ENCODE measurements around the gene FAM24A. TPM values are rescaled to one million over a fixed set of nuclear protein-coding genes. Genes with fewer than 3 reads are reported as not detected.
A peak's percentile ranks its signal among the peaks of the same experiment; 100 is the strongest.
"Not testable (repeated sequence)": the region's sequence is repeated elsewhere in the genome, so short reads cannot be mapped to it uniquely, and the experiment has no call there.

Gene FAM24A
- total and polyA plus RNA-seq, 9 donors = not detected

DNA sequence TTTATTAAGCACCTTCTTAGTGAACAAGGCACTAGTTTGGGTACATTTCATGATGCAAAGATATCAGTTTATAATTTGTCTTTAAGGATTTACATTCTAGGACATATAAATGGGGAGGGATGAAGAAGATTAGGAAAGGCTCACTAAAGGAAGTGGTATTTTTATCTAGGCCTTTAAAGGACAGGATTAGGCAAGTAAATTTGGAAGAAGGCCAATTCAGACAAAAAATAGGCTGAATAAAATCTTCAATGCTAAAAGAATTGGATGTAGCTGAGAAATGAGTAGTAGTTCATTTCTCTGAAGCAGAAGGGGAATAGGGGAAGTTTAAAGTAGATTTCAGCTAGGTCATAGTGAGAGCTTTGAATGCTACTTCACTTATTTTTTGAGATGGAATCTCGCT, 26.2 kb upstream of the FAM24A start:
- H3K27me3 ChIP-seq = no peaks in the 10 kb centered on the region
- no peaks in the 10 kb centered on the region for H3K9me3 ChIP-seq
- no peak overlapping the region for H3K4me3 ChIP-seq
- DNase-seq = no peak
- intact Hi-C loops (cut with DNase I) = no loop called here
- TF ChIP-seq, protein P1, sequence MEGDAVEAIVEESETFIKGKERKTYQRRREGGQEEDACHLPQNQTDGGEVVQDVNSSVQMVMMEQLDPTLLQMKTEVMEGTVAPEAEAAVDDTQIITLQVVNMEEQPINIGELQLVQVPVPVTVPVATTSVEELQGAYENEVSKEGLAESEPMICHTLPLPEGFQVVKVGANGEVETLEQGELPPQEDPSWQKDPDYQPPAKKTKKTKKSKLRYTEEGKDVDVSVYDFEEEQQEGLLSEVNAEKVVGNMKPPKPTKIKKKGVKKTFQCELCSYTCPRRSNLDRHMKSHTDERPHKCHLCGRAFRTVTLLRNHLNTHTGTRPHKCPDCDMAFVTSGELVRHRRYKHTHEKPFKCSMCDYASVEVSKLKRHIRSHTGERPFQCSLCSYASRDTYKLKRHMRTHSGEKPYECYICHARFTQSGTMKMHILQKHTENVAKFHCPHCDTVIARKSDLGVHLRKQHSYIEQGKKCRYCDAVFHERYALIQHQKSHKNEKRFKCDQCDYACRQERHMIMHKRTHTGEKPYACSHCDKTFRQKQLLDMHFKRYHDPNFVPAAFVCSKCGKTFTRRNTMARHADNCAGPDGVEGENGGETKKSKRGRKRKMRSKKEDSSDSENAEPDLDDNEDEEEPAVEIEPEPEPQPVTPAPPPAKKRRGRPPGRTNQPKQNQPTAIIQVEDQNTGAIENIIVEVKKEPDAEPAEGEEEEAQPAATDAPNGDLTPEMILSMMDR (IDR thresholded peaks at IDR 0.05) = no peak
- TF ChIP-seq EP300 (IDR thresholded peaks at IDR 0.05) (no peak), POLR2A (IDR thresholded peaks at IDR 0.05) (no peak)
- no peaks in the 10 kb centered on the region for H3K36me3 ChIP-seq
- no peak overlapping the region for H3K27ac ChIP-seq
- peaks cover 2% of the 10 kb centered on the region for H3K4me1 ChIP-seq (ENCODE audit: insufficient read depth)
- WGBS, 3 donors = 83 to 100% (median 93%) methylated on average over 1 of the region's 1 CpG

- Histone ChIP-seq H3K9me3 (no peaks in the 10 kb centered on the region), H3K4me1 (ENCODE audit: insufficient read depth) (no peaks in the 10 kb centered on the region), H3K27ac (no peak overlapping the region), H3K36me3 (no peaks in the 10 kb centered on the region), H3K27me3 (no peaks in the 10 kb centered on the region), H3K4me3 (no peak overlapping the region)
- no peak for DNase-seq
- TF ChIP-seq EP300 (IDR thresholded peaks at IDR 0.05) (no peak), POLR2A (IDR thresholded peaks at IDR 0.05) (no peak)
- TF ChIP-seq, protein P1 (IDR thresholded peaks at IDR 0.05) = no peak
- WGBS, 3 donors = 78 to 82% (median 80%) methylated on average over 5 of the region's 5 CpGs
- intact Hi-C loops (cut with DNase I) = no loop called here
Measured at GRCh38 chr10:122894261-122894944, 16.0 kb upstream of the FAM24A start.

- WGBS, 3 donors = 68 to 79% (median 71%) methylated on average over 4 of the region's 4 CpGs
- H3K27me3 ChIP-seq; DNase-seq; H3K36me3 ChIP-seq; H3K9me3 ChIP-seq; H3K4me3 ChIP-seq; H3K27ac ChIP-seq; intact Hi-C loops (cut with DNase I); H3K4me1 ChIP-seq (ENCODE audit: insufficient read depth): not testable (repeated sequence)
Measured at GRCh38 chr10:122903861-122904260, 6.5 kb upstream of the FAM24A start.

GRCh38 chr10:122911889-122912484, 1.6 kb downstream of the FAM24A start:
- intact Hi-C loops (cut with DNase I) = no loop called here
- H3K36me3 ChIP-seq = no peaks in the 10 kb centered on the region
- H3K27ac ChIP-seq = no peak overlapping the region
- no peak overlapping the region for H3K4me3 ChIP-seq
- H3K27me3 ChIP-seq = no peaks in the 10 kb centered on the region
- H3K9me3 ChIP-seq = no peaks in the 10 kb centered on the region
- TF ChIP-seq EP300 (IDR thresholded peaks at IDR 0.05) (no peak), POLR2A (IDR thresholded peaks at IDR 0.05) (no peak)
- TF ChIP-seq, protein P1 (IDR thresholded peaks at IDR 0.05) = no peak
- peak in 1 of 5 donors; percentile 35 for DNase-seq
- WGBS, 3 donors = 23 to 31% (median 26%) methylated on average over 5 of the region's 5 CpGs
- H3K4me1 ChIP-seq (ENCODE audit: insufficient read depth) = no peaks in the 10 kb centered on the region

DNA sequence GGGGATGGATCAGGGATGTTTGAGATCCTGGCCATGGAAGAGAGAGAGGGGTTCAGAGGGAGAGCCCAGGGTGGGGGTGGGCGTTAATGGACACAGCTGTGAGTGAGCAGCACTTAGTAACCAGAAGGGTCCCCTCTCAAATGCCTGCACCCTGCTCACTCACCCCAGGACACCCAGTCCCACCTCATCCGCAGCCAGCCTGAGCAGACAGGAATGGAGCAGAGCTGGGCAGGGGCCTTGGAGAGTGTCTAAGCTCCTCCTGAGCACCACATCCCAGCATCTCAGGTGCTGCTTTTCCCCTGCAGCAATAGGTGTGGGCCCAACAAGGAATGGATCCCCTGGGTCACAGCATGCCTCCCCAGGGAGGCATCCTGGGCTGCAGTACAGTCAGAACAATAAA, 5.3 kb downstream of the FAM24A start:
- H3K4me1 ChIP-seq (ENCODE audit: insufficient read depth) = no peaks in the 10 kb centered on the region
- H3K27me3 ChIP-seq = no peaks in the 10 kb centered on the region
- H3K36me3 ChIP-seq = no peaks in the 10 kb centered on the region
- intact Hi-C loops (cut with DNase I) = no loop called here
- TF ChIP-seq EP300 (IDR thresholded peaks at IDR 0.05) = no peak
- no peak for TF ChIP-seq POLR2A (IDR thresholded peaks at IDR 0.05)
- TF ChIP-seq, protein P1 (IDR thresholded peaks at IDR 0.05) = no peak
- H3K4me3 ChIP-seq = no peak overlapping the region
- WGBS, 3 donors = 58 to 69% (median 58%) methylated on average over 2 of the region's 2 CpGs
- H3K27ac ChIP-seq = no peak overlapping the region
- no peaks in the 10 kb centered on the region for H3K9me3 ChIP-seq
- no peak for DNase-seq
